HAP-1 (cell line): Measurements from ENCODE around the gene ABCC3.

Source experiments
- DNase-seq, 2 experiments: peaks; one replicate each; pipeline ENCODE4 v3.0.0-alpha.2; 2016 to 2020; ENCODE audit warnings: low spot score in 2 of 2
- H3K27me3 ChIP-seq: fragments of 250-450 bp; sonication (Bioruptor Pico); 2 replicates; pipeline ENCODE4 v1.5.1; 2020; ENCODE audit warnings: low read depth, mild to moderate bottlenecking, moderate library complexity
- H3K36me3 ChIP-seq: fragments of 250-450 bp; sonication (Bioruptor Pico); replicated peaks from 2 replicates; pipeline ENCODE4 v1.5.1; 2020; ENCODE audit warnings: mild to moderate bottlenecking
- H3K4me1 ChIP-seq: fragments of 250-450 bp; sonication (Bioruptor Pico); 2 replicates; pipeline ENCODE4 v1.5.1; 2020; ENCODE audit warnings: mild to moderate bottlenecking
- H3K4me3 ChIP-seq: fragments of 250-450 bp; sonication (Bioruptor Pico); 2 replicates; pipeline ENCODE4 v1.5.1; 2020; ENCODE audit warnings: mild to moderate bottlenecking, moderate library complexity
- H3K9me3 ChIP-seq: fragments of 250-450 bp; sonication (Bioruptor Pico); 2 replicates; pipeline ENCODE4 v1.5.1; 2020; ENCODE audit warnings: mild to moderate bottlenecking, moderate library complexity
- in situ Hi-C: fragments of 300-500 bp; cut with MboI; formaldehyde crosslinking; loops from 3 replicates; pipeline ENCODE4 v1.14.3; 2020; ENCODE audit warnings: low sequenced_read_pairs, inconsistent platforms, mixed read lengths

The ABCC3 gene

GRCh38 chr17:50598487-50598886, 36.2 kb upstream of the ABCC3 start:
- Histone ChIP-seq H3K36me3 (no peaks in the 10 kb centered on the region), H3K4me3 (no peak overlapping the region), H3K27me3 (peaks cover 6% of the 10 kb centered on the region; the same call in 1 of the 2 replicates), H3K9me3 (no peaks in the 10 kb centered on the region), H3K4me1 (no peaks in the 10 kb centered on the region)
- in situ Hi-C loops, result no loop called here
- no peak for DNase-seq

GRCh38 chr17:50599606-50600005, 35.1 kb upstream of the ABCC3 start:
- Histone ChIP-seq H3K4me1 (no peaks in the 10 kb centered on the region), H3K9me3 (no peaks in the 10 kb centered on the region), H3K27me3 (peaks cover 9% of the 10 kb centered on the region), H3K4me3 (no peak overlapping the region), H3K36me3 (no peaks in the 10 kb centered on the region)
- in situ Hi-C loops, result no loop called here
- DNase-seq, result no peak

GRCh38 chr17:50601823-50602375, 32.8 kb upstream of the ABCC3 start:
- H3K4me3 ChIP-seq, result no peak overlapping the region
- in situ Hi-C loops, result no loop called here
- DNase-seq, result no peak
- peaks cover 9% of the 10 kb centered on the region for H3K27me3 ChIP-seq
- H3K9me3 ChIP-seq, result no peaks in the 10 kb centered on the region
- no peaks in the 10 kb centered on the region for H3K4me1 ChIP-seq
- no peaks in the 10 kb centered on the region for H3K36me3 ChIP-seq

- Histone ChIP-seq H3K4me1 (no peaks in the 10 kb centered on the region), H3K27me3 (peaks cover 9% of the 10 kb centered on the region), H3K9me3 (no peaks in the 10 kb centered on the region), H3K4me3 (no peak overlapping the region), H3K36me3 (no peaks in the 10 kb centered on the region)
- in situ Hi-C loops, result no loop called here
- DNase-seq, result no peak
Observed at GRCh38 chr17:50602836-50603235, 31.8 kb upstream of the ABCC3 start.

GRCh38 chr17:50603340-50603739, 31.3 kb upstream of the ABCC3 start:
- in situ Hi-C loops, result no loop called here
- no peaks in the 10 kb centered on the region for H3K9me3 ChIP-seq
- H3K27me3 ChIP-seq, result peaks cover 8% of the 10 kb centered on the region
- H3K4me1 ChIP-seq, result no peaks in the 10 kb centered on the region
- no peaks in the 10 kb centered on the region for H3K36me3 ChIP-seq
- H3K4me3 ChIP-seq, result no peak overlapping the region
- DNase-seq, result peak in 1 of 2 experiments; percentile 41

GRCh38 chr17:50604513-50604912, 30.2 kb upstream of the ABCC3 start:
- Histone ChIP-seq H3K27me3 (peaks cover 5% of the 10 kb centered on the region), H3K9me3 (no peaks in the 10 kb centered on the region), H3K36me3 (no peaks in the 10 kb centered on the region), H3K4me3 (no peak overlapping the region), H3K4me1 (no peaks in the 10 kb centered on the region)
- no peak for DNase-seq
- in situ Hi-C loops, result no loop called here

GRCh38 chr17:50605429-50605828, 29.3 kb upstream of the ABCC3 start:
- Histone ChIP-seq H3K9me3 (no peaks in the 10 kb centered on the region), H3K4me3 (no peak overlapping the region), H3K36me3 (no peaks in the 10 kb centered on the region), H3K27me3 (peaks cover 3% of the 10 kb centered on the region; the same call in 1 of the 2 replicates), H3K4me1 (no peaks in the 10 kb centered on the region)
- no peak for DNase-seq
- in situ Hi-C loops, result no loop called here

- no peak for DNase-seq
- H3K27me3 ChIP-seq, result peaks cover 3% of the 10 kb centered on the region; the same call in 1 of the 2 replicates
- in situ Hi-C loops, result no loop called here
- H3K36me3 ChIP-seq, result no peaks in the 10 kb centered on the region
- H3K4me1 ChIP-seq, result no peaks in the 10 kb centered on the region
- no peaks in the 10 kb centered on the region for H3K9me3 ChIP-seq
- no peak overlapping the region for H3K4me3 ChIP-seq
Observed at GRCh38 chr17:50607522-50608175, 27.0 kb upstream of the ABCC3 start.

- Histone ChIP-seq H3K4me1 (no peaks in the 10 kb centered on the region), H3K4me3 (no peak overlapping the region), H3K9me3 (no peaks in the 10 kb centered on the region), H3K36me3 (no peaks in the 10 kb centered on the region), H3K27me3 (peaks cover 3% of the 10 kb centered on the region; the same call in 1 of the 2 replicates)
- in situ Hi-C loops, result no loop called here
- DNase-seq, result no peak
Observed at GRCh38 chr17:50608700-50609379, 25.8 kb upstream of the ABCC3 start.

- Histone ChIP-seq H3K27me3 (no peaks in the 10 kb centered on the region), H3K4me1 (no peaks in the 10 kb centered on the region), H3K4me3 (no peak overlapping the region), H3K36me3 (no peaks in the 10 kb centered on the region), H3K9me3 (no peaks in the 10 kb centered on the region)
- DNase-seq, result no peak
- in situ Hi-C loops, result no loop called here
Observed at GRCh38 chr17:50609380-50610074, 25.2 kb upstream of the ABCC3 start.

- no peak for DNase-seq
- in situ Hi-C loops, result no loop called here
- no peaks in the 10 kb centered on the region for H3K36me3 ChIP-seq
Observed at GRCh38 chr17:50611634-50612033, 23.0 kb upstream of the ABCC3 start.

GRCh38 chr17:50612281-50612680, 22.4 kb upstream of the ABCC3 start:
- DNase-seq, result no peak
- in situ Hi-C loops, result no loop called here
- H3K36me3 ChIP-seq, result no peaks in the 10 kb centered on the region
- no peaks in the 10 kb centered on the region for H3K4me1 ChIP-seq
- H3K27me3 ChIP-seq, result no peaks in the 10 kb centered on the region
- no peaks in the 10 kb centered on the region for H3K9me3 ChIP-seq
- no peak overlapping the region for H3K4me3 ChIP-seq

More at GRCh38 chr17:50611634-50612033, 23.0 kb upstream of the ABCC3 start:
- Histone ChIP-seq H3K4me3 (no peak overlapping the region), H3K27me3 (no peaks in the 10 kb centered on the region), H3K9me3 (no peaks in the 10 kb centered on the region), H3K4me1 (no peaks in the 10 kb centered on the region)

GRCh38 chr17:50613007-50613992, 21.4 kb upstream of the ABCC3 start:
- DNase-seq, result no peak
- in situ Hi-C loops, result no loop called here
- no peak overlapping the region for H3K4me3 ChIP-seq
- no peaks in the 10 kb centered on the region for H3K36me3 ChIP-seq
- H3K9me3 ChIP-seq, result no peaks in the 10 kb centered on the region
- no peaks in the 10 kb centered on the region for H3K27me3 ChIP-seq
- H3K4me1 ChIP-seq, result no peaks in the 10 kb centered on the region
